ENCODE results near the gene CADM1.

CADM1 gene

GRCh38 chr11:115334932-115335788 lies 169.1 kb downstream of the CADM1 start:
- TF ChIP-seq, protein P1, sequence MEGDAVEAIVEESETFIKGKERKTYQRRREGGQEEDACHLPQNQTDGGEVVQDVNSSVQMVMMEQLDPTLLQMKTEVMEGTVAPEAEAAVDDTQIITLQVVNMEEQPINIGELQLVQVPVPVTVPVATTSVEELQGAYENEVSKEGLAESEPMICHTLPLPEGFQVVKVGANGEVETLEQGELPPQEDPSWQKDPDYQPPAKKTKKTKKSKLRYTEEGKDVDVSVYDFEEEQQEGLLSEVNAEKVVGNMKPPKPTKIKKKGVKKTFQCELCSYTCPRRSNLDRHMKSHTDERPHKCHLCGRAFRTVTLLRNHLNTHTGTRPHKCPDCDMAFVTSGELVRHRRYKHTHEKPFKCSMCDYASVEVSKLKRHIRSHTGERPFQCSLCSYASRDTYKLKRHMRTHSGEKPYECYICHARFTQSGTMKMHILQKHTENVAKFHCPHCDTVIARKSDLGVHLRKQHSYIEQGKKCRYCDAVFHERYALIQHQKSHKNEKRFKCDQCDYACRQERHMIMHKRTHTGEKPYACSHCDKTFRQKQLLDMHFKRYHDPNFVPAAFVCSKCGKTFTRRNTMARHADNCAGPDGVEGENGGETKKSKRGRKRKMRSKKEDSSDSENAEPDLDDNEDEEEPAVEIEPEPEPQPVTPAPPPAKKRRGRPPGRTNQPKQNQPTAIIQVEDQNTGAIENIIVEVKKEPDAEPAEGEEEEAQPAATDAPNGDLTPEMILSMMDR (IDR thresholded peaks at IDR 0.05): no peak
- H3K36me3 ChIP-seq: no peaks in the 10 kb centered on the region
- no peaks in the 10 kb centered on the region for H3K4me1 ChIP-seq (ENCODE audit: control insufficient read depth in 1 of 2, insufficient read depth in 1 of 2, low read depth in 1 of 2, low read length in 1 of 2)
- H3K9me3 ChIP-seq: no peaks in the 10 kb centered on the region
- no peaks in the 10 kb centered on the region for H3K27me3 ChIP-seq
- H3K4me3 ChIP-seq (ENCODE audit: low read depth in 1 of 2, low read length in 1 of 2): no peak overlapping the region
- no peak overlapping the region for H3K27ac ChIP-seq

DNA sequence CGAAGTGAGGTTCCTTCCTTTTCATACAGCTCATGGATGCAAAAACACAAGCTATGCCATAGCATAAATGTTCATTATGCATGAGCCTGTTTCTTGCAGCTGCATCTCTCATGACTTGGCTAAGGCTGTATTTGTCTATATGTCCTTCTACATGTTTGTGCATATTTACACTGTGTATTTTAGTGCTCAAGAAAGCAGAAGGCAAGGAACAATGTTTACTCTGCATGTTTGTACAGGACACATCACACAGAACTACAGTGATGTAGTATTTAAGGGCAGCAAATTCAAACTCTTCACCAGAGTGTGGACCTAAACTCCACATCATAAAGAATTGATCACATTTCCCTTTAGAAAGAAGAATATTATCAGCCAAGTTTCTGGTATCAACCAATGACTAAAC lies 170.3 kb downstream of the CADM1 start:
- Histone ChIP-seq H3K4me1 (ENCODE audit: control insufficient read depth in 1 of 2, insufficient read depth in 1 of 2, low read depth in 1 of 2, low read length in 1 of 2) (no peaks in the 10 kb centered on the region), H3K36me3 (no peaks in the 10 kb centered on the region), H3K27me3 (no peaks in the 10 kb centered on the region), H3K4me3 (ENCODE audit: low read depth in 1 of 2, low read length in 1 of 2) (no peak overlapping the region), H3K9me3 (no peaks in the 10 kb centered on the region), H3K27ac (no peak overlapping the region)
- TF ChIP-seq, protein P1 (IDR thresholded peaks at IDR 0.05): no peak

- no peak overlapping the region for H3K27ac ChIP-seq
- no peaks in the 10 kb centered on the region for H3K36me3 ChIP-seq
- no peaks in the 10 kb centered on the region for H3K4me1 ChIP-seq (ENCODE audit: control insufficient read depth in 1 of 2, insufficient read depth in 1 of 2, low read depth in 1 of 2, low read length in 1 of 2)
- TF ChIP-seq, protein P1 (IDR thresholded peaks at IDR 0.05): no peak
- no peaks in the 10 kb centered on the region for H3K27me3 ChIP-seq
- H3K9me3 ChIP-seq: no peaks in the 10 kb centered on the region
- no peak overlapping the region for H3K4me3 ChIP-seq (ENCODE audit: low read depth in 1 of 2, low read length in 1 of 2)
These were observed 171.1 kb downstream of the CADM1 start for GRCh38 chr11:115333121-115333520.

GRCh38 chr11:115330684-115331482 lies 173.3 kb downstream of the CADM1 start:
- Histone ChIP-seq H3K36me3 (no peaks in the 10 kb centered on the region), H3K27me3 (no peaks in the 10 kb centered on the region), H3K9me3 (no peaks in the 10 kb centered on the region), H3K27ac (no peak overlapping the region), H3K4me1 (ENCODE audit: control insufficient read depth in 1 of 2, insufficient read depth in 1 of 2, low read depth in 1 of 2, low read length in 1 of 2) (no peaks in the 10 kb centered on the region), H3K4me3 (ENCODE audit: low read depth in 1 of 2, low read length in 1 of 2) (no peak overlapping the region)
- TF ChIP-seq, protein P1 (IDR thresholded peaks at IDR 0.05): no peak

GRCh38 chr11:115326526-115326925 lies 177.7 kb downstream of the CADM1 start:
- H3K27me3 ChIP-seq: no peaks in the 10 kb centered on the region
- TF ChIP-seq, protein P1 (IDR thresholded peaks at IDR 0.05): no peak
- H3K27ac ChIP-seq: no peak overlapping the region
- H3K9me3 ChIP-seq: no peaks in the 10 kb centered on the region
- no peaks in the 10 kb centered on the region for H3K4me1 ChIP-seq (ENCODE audit: control insufficient read depth in 1 of 2, insufficient read depth in 1 of 2, low read depth in 1 of 2, low read length in 1 of 2)
- no peak overlapping the region for H3K4me3 ChIP-seq (ENCODE audit: low read depth in 1 of 2, low read length in 1 of 2)
- no peaks in the 10 kb centered on the region for H3K36me3 ChIP-seq
